GM23248 (cell line): ENCODE data around the gene MPP3.
"Not testable (repeated sequence)": the region's sequence is repeated elsewhere in the genome, so short reads cannot be mapped to it uniquely, and the experiment has no call there.

ENCODE experiments used
- EZH2 ChIP-seq: fragments of 200-600 bp; sonication (generic); IDR thresholded peaks from 2 replicates; pipeline ENCODE4 v1.6.1; 2018; ENCODE audit warnings: antibody characterized with exemption, mild to moderate bottlenecking; ENCODE audit not compliant: insufficient read depth, poor library complexity, severe bottlenecking
- EZH2phosphoT487 ChIP-seq: fragments of 200-600 bp; sonication (generic); IDR thresholded peaks from 2 replicates; pipeline ENCODE4 v1.6.1; 2018; ENCODE audit warnings: antibody characterized with exemption, moderate library complexity, mild to moderate bottlenecking, low read depth; ENCODE audit not compliant: insufficient read depth

DNA sequence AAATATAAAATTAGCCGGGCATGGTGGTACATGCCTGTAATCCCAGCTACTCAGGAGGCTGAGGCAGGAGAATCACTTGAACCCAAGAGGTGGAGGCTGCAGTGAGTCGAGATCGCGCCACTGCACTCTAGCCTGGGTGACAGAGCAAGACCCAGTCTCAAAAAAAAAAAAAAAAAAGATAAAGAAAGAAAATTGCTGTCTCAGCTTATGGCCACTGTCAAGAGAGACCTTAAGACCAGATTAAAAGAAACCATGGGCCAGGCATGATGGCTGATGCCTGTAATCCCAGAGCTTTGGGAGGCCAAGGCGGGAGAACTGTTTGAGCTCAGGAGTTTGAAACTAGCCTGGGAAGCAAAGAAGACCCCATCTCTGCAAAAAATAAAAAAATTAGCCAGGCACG lies 36.1 kb upstream of the MPP3 start:
- TF ChIP-seq EZH2phosphoT487, EZH2: not testable (repeated sequence)
